HUDEP-2 (cell line): ENCODE measurements around the gene PAK1.

ENCODE experiments used
- DNase-seq, 76 experiments: peaks; one replicate each; lab custom pipeline; 2025; ENCODE audit not compliant: unreplicated experiment in 76 of 76; lab: John Stamatoyannopoulos, UW

Gene PAK1

DNA sequence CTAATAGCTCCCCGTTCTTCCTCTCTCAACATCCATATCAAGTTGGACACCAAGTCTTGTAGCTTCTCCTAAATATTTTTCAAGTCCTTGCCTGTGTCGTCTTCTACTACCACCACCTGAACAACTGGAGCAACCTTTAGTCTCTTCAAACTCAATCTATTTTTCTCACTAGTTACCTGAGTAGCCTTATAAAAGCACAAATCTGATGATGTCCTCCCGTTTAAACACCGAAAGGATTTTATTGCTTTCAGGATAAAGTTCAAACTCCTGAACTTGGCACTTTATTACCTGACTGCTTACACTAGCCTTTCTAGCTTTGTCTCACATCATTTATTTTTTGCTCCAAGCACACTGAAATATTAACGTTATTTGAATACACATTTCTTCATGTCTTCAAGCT, 1.3 kb upstream of the PAK1 start:
- no peak for DNase-seq

DNA sequence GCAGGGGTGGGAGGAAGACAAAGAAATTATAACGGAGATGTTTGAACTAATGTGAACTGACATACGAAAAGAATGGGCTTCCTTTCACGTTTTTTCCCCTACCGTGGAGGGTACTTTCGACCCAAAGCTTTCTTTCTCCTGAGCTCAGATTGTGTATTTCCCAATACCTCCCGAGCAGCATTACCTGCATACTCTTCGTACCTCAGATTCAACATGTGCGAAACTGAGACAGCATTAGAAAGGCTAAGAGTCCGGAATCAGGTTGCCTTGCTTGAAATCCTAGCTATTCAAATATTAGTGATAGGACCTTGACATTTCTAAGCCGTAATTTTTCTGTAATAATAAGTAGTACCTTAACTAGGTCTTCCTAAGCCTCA, 778 bp upstream of the PAK1 start:
- DNase-seq = no peak

GRCh38 chr11:77472991-77473800, 698 bp downstream of the PAK1 start:
- peak in 39 of 76 experiments; percentile 9 to 57 (median 32) for DNase-seq

GRCh38 chr11:77471558-77472193, 2.2 kb downstream of the PAK1 start:
- DNase-seq = peak in 33 of 76 experiments; percentile 2 to 55 (median 20)

DNA sequence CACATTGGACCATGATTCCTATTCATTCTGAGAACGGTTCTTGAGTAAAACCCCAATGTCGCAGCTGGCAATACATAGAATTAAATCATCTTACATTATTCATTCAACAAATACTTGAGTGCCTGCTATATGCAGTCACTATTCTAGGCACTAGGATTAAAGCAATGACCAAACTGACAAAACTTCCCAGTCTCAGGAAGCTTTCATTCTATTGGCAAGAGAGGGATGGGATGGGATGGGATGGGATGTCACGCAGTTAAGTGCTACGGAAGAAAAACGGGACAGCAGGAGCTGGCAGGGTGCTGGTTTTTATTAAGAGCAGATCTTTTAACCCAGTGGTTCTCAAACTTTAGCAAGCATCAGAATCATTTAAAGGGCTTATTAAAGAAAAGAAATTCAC, 2.9 kb downstream of the PAK1 start:
- no peak for DNase-seq

DNA sequence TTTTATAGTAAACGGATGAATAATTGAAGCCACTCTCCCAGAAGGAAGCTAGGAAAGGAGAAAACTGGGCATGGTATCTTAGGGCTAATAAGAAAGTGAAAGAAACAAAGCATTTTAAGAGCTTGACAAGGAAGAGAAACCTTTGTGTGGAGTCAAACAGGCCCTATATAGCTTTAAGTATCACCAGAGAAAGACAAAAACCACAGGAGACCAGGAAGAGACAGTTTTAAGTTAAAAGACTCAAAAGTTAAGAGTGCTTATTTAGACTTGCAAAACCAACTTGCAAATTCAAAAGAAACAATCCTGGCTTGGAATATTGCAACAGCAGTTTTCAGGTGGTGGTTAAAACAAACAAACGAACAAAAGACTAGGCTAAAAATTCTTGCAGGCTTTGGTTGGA, 3.4 kb downstream of the PAK1 start:
- no peak for DNase-seq

GRCh38 chr11:77468527-77468926, 5.4 kb downstream of the PAK1 start:
- DNase-seq = no peak

GRCh38 chr11:77467993-77468392, 5.9 kb downstream of the PAK1 start:
- no peak for DNase-seq

- DNase-seq = no peak
Observed at GRCh38 chr11:77467233-77467632, 6.7 kb downstream of the PAK1 start.

DNA sequence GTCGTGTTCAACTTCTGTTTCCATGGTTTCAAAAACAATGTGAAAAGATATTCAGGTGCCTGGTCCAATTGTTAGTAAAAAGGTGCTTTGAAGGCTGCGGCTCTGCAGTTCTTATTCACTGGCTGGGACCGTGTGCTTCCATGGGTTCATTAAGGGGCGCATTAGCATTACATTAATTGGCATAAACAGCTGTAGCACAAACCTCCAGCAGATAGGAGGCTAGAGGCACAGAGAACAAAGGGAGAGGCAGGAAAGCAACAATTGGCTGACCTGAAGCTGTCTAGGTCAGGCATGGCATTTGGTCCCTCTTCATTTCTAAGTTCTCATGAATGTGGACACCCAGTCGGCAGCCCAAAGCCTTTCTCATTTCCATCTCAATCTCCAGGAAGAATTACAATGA, 16.6 kb downstream of the PAK1 start:
- DNase-seq = no peak

DNA sequence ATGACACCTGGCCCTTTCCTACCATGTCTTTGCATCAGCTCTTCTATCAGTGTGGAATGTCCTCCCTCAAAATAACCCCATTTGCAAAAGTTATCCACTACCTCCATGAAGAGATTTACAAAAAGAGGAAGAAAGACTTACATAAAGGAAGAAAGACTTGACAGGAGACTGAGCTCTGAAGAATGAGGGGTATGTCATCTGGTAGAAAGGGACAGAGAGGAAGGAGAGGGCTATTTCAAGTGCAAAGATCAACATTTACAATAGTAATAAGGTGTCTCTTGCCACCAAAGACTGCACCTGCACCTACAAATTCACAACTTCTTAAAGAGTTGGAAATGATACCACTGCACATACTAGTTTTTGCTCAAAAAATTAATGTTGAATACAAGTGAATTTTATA, 18.2 kb downstream of the PAK1 start:
- no peak for DNase-seq

GRCh38 chr11:77454867-77455655, 18.8 kb downstream of the PAK1 start:
- DNase-seq = no peak

- DNase-seq = no peak
Observed at GRCh38 chr11:77450227-77450626, 23.7 kb downstream of the PAK1 start.

DNA sequence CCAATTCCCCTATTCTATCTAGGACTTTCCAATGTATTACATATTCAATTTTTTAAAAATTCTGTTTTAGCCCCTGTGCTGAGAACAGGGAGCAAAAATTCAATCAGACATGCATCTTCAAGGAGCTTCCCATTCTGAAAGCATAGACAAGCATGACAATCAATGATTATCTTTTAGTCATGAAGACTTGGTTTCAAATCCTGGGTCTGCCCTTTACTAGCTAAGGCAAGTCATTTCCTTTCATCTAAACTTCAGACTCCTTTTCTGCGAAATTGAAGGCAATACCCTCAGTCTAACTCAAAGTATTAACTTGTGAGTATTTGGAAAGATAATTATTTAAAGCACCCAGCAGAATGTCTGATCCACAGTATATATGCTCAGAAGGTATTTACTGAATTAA, 24.1 kb downstream of the PAK1 start:
- no peak for DNase-seq

DNA sequence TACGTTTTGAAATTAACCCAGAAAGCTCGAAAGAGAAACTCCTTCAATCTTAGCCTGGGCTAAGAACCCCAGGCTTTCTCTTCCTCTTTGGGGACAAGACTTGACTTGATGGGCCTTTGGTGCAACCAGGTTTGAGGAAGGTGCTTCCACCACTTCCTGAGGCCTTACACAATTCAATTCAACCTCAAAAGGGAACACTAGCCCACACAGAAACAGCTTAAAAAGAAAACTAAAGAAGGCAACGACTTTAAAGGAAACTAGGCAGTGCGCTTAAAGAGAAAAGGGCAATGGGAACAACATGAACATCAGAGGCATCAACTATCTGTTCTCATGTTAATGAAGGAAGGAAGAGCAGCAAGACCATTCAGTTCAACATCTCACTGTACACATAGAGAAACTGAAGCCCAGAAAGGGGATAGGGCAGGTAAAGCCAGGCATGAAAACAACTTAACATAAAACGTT, 24.8 kb downstream of the PAK1 start:
- no peak for DNase-seq

- no peak for DNase-seq
Observed at GRCh38 chr11:77448269-77448668, 25.6 kb downstream of the PAK1 start.

GRCh38 chr11:77446911-77447629, 26.8 kb downstream of the PAK1 start:
- DNase-seq = no peak

DNA sequence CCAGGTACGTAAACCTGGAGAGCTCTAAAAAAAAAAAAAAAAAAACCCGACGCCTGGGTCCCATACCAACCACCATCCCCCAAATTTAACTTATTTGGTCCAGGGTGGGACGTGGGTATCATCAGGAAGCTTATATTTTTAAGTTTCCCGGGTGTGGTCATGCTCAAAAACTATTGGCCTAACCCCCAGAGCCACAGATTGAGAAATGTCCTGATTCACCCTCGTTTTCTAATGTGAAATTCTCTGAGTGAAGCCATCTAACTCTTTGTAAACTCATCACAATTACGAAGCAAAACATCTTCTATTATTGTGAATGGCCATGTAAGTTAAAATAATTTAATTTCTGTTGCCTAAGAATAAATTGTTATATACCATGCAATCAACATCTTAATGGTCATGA, 29.6 kb downstream of the PAK1 start:
- no peak for DNase-seq

GRCh38 chr11:77442394-77443053, 31.4 kb downstream of the PAK1 start:
- no peak for DNase-seq

DNA sequence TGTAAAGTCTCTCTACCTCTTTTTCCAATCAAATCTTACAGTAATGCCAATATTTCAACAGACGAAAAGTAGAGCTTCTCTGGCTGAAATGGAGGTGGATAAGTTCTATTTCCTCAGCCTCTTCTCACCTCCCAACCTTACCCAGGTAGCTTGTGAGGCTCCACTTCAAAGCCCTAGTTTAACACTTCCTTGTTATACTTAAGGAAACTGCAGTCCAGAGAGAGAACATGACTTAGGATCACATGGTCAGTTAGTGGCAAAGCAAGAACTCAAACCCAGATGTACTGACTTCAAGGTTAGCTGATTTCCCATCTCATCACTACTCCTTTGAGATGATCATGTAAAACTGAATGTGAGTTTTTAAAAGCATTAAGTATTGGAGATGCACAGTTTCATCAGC, 32.5 kb downstream of the PAK1 start:
- no peak for DNase-seq
